Stimulated activated CD4-positive, alpha-beta T cell treated with anti-CD3 and anti-CD28 coated beads, Interleukin-12 subunit alpha, Interleukin-12 subunit beta, amount 100 ng/mL, for 4 hours (primary cell): ENCODE measurements around the gene ROCK2.
A peak's percentile ranks its signal among the peaks of the same experiment; 100 is the strongest.
"Not testable (repeated sequence)": the region's sequence is repeated elsewhere in the genome, so short reads cannot be mapped to it uniquely, and the experiment has no call there.

Source experiments
- DNase-seq: peaks from one replicate; pipeline ENCODE4 v3.0.0-alpha.2; 2020

ROCK2 gene

DNA sequence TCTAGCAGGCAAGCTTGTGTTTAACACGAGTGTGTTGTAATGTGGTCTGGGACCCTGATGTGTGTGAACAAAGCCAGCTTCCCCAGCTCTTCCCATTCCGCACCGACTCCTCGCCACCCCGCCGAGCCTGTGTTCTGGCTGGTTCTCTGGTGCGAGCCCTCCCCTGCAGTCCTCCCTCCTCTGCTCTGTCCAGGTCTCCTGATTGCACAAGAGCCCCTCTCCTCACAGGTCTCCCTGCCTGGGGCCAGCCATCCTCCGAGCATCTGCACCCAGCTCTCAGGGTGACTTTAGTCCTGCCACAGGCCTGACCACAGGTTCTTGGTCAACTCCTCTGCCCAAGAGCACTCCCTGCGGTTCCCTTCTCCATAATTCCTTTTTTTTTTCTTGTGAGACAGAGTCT lies 175.9 kb downstream of the ROCK2 start:
- DNase-seq, result no peak

DNA sequence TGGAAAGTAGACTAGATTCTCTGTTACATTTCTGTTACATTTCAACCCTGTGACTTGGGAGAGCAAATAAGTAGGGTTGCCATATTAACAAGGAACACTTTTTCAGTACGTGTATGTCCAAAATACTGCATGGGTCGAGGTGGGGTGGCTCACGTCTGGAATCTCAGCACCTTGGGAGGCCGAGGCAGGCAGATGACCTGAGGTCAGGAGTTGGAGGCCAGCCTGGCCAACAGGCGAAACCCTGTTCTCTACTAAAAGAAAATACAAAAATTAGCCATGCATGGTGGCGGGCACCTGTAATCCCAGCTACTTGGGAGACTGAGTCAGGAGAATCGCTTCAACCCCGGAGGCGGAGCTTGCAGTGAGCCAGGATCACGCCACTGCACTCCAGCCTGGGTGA lies 178.0 kb downstream of the ROCK2 start:
- no peak for DNase-seq

DNA sequence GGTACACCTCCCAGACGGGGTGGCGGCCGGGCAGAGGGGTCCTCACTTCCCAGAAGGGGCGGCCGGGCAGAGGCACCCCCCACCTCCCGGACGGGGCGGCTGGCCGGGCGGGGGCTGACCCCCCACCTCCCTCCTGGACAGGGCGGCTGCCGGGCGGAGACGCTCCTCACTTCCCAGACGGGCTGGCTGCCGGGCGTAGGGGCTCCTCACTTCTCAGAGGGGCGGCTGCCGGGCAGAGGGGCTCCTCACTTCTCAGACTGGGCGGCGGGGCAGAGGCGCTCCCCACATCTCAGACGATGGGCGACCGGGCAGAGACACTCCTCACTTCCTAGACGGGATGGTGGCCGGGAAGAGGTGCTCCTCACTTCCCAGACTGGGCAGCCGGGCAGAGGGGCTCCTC lies 179.4 kb downstream of the ROCK2 start:
- not testable (repeated sequence) for DNase-seq

DNA sequence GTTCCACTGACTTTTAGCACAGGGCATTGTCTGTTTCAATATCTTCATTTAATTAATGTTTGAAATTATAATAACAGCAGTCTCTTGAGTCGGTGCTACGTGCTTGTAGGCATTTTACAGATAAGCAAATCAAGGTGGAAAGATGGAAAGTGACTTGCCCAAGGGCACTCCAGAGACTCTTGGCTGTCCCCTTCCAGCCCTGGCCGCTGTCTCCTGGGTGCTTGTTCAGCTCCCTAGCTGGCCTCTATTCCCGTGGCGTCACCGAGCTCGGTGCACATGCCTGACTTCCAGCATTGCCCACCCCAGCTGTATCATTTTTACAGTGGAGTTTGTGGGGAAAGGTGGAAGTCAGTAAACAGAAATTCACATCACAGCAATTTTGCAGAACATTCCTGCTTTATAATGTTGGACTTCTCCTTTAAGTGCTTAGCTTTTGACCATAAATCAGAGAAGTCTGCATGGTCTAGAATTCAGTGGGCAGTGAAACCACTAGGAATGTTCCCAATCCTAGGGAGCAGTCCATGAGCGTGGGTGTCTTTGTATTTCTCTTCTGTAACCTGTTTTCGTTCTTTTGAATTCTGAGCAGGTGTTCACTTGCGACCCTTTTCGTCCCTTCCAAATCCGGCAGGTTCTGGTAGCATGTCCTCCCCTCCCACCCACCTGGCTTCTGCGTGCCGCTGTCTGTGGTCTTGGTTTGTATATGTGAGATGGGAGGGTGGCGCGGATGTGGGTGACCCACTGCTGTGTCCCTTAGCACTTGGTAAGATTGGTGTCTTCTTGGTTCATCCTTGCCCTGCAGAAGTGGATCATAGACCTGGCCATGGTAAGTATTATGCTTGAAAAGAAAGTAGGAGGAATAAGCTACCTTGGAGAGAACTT lies 180.8 kb downstream of the ROCK2 start:
- no peak for DNase-seq

DNA sequence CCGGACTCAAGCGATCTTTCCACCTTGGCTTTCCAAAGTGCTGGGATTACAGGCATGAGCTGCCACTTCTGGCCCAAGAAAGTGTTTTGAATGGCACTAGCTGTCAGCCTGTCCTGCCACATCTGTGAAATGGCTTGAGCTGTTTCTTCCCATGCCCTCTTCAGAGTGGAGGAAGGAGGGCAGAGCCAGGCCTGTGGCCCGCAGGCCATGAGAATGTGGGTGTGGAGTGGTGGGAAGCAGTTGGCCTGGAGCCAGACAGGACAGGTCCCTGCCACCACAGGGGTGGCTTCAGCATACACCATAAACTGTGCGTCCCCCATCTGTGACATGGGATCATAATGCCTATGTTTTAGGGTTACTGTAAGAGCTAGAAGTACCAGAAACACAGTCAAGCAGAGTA lies 182.7 kb downstream of the ROCK2 start:
- DNase-seq, result no peak

DNA sequence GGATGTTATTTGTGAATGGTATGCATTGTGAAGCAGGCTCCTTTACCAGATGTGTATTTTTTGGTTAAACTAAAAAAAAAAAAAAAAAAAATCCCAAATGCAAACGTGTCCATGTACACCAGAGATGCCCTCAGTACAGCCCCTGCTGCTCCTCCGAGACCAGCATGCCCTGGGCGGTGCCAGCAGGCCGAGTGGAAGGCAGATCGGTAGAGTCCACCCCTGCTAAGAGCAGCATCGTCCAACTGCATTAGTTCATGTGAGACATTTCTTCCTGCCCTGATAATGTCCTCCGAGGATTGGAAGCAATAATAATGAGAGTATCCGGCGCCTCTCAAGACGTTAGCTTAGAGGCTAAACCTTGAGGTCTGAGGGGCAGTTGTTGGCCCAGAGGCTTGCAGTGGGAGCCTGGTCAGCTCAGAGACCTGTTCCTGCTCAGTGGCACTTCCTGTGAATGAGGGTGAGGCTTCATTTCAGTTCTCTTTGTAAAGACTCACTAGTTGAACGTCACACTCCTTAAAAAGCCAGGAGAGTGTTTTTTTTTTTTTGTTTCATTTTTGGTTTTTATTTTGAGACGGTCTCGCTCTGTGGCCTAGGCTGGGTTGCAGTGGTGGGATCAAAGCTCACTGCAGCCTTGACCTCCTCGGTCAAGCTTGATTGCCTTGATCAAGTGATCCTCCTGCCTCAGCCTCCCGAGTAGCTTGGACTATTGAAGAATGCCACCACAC lies 183.5 kb downstream of the ROCK2 start:
- DNase-seq, result no peak

DNA sequence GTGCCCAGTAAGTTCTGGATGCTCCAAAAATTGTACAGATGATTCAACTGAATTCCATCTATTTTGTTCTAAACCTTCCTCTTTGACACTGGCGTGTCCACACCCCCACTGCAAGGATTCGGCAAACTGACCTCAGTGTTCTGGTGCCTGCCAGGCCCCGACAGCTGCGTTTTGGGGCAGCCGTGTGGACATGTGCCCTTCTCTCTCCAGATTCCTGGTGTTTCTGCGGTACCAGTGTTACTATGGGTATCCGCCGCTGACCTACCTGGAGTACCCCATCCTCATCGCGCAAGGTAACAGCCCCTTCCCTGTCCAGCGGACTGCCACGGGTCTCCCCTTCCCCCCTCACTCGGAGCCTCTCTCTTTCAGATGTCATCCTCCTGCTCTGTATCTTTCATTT lies 184.2 kb downstream of the ROCK2 start:
- DNase-seq, result no peak

DNA sequence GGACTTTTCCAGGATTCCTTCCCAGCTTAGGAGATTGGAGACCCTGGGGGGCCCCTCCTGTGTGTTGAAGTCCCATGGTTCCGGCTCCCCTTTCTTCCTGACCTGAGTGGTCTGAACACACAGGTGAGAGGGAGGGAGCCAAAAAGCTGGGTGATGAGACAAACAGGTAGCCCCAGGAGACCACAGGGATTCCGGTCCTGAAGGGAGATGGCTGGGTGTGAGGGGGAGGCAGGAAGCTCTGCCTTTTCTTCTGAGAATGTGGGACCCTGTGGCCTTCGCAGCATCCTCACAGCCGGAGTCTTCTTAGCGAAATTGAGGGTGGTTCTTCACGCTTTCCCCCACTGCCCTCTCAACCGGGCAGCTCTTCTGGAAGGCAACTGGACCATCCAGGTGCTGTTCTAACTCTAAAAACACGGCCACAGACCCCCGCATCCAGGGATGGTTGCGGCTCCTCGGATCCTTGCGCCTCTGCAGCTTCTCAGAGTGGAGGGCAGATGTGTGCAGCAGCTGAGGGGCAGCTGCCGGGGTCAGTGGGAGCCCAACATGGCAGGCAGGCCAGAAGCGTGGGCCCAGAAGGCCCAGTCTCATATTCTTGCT lies 184.8 kb downstream of the ROCK2 start:
- no peak for DNase-seq

DNA sequence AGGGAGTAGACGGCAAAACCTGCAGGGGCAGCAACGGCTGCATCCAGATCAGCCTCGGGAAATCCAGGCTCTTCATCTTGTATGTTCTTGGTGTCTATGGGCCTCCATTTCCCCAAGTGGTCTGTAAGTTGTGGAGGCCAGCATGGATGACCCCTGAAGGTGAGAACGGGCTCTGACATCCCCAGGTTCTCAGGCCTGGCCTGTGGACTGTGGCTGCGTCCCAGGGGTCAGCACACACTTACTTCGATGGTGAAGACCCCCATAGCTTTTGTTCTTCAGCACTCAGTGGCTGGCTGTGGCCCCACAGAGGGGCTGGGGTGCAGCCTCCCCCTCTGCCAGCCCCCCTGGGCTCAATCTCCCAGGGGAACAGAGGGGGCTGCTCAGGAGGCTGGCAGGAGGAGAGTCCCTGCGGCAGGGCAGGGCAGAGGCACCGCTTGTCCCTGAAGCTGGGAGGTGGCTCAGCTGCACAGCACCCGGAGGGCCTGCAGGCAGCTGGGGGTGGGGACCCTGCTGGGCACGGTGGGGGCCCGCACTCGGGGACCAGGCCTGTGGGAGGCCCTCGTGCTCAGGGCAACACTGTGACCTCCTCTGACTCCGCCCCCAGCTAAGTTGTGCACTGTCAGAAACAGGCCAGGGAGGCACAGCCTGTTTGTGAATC lies 185.4 kb downstream of the ROCK2 start:
- DNase-seq, result no peak

DNA sequence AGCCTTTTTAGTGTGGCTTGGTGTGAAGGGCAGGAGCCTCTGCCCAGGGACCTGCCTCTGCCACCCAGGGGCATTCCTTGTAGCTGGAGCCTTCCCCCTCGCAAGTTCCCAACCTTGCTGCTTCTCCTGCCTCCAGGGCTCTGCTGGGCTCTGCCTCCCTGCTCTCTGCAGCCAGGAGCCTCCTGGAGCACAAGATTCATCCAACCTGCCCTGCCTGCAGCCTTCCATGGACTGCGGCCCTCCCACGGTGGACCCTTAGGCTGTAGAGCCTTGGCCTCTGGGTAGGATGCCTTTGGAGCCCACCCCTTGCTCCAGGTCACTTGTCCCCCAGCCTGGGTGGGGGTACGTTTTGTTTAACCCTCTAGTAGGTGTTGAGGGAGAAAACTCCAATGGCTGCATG lies 186.7 kb downstream of the ROCK2 start:
- DNase-seq, result no peak

DNA sequence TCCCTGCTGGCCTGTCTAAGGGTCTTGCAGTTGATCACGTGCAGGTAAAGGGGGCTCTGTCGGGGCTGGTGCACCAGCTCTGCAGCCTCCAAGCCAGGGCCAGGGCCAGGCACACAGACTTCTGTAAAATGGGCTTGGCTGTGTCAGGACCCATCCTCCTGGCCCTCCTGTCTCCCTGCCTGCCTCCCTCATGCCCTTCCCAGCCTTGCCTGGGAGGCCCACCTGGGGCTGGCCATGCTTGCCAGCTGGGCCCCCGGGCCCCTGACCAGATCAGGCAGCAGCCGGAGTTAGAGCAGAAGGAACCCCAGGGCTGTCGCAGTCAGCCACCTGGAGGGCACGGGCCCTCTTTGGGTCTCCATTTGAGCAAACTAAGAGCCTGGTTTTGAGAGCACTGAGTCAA lies 187.1 kb downstream of the ROCK2 start:
- no peak for DNase-seq

DNA sequence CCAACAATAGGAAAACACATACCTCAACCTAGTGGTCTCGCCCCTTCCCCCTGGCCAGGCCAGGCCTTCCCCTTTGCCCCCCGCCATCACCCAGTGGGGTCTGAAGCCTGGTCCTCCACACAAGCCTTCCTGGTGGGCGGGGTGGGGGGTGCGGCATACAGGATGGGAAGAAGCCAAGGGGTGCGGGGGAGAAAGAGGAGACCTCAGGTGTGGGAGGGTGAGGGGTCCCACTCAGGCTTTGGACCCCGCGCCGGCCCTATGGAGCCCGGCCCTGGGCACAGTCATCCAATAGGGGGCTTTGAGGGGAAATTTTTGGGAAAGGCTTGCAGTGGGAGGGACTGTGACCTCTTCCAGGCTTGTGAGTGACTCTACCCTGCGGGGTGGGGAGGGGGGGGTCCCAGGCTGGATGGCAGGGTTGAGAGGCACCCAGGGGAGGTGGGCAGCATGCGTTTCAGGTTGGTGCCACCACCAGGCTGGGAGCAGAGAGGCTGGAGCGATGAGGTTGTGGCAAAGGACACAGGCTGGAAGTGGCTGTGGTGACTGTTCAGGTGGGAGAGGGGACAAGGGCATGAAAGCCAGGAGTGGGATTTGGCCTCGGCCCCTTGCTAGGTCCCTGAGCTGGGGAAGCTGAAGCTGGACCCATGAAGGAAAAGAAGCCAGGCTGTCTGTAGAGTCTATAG lies 187.9 kb downstream of the ROCK2 start:
- DNase-seq, result no peak

DNA sequence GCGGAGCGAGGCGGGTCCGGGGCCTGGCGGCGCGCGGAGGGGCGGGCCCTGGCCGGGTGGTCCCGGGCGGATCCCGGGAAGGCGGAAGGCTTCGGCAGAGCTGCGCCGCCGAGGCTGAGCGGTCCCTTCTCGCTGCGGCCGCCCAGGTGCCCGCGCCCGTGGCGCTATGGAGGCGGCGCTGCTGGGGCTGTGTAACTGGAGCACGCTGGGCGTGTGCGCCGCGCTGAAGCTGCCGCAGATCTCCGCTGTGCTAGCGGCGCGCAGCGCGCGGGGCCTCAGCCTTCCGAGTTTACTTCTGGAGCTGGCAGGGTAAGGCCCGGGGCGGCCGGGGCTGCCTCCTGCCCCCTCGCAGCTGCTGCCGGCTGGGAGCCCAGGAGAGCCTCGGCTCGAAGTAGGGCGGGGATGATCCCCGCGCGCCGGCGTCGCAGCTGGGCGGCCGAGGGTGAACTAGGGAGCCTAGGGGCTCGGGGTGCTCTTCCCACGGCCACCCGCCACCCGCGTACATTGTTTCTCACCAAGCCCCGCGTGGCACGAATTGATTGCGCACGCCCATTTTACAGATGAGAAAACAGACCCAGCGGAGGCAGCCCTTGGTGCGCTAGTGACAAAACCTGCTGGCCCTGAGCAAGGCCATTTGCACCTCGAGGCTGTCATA lies 188.9 kb downstream of the ROCK2 start, which contains the start of gene SLC66A3:
Gene SLC66A3 (plus strand): TSS at position 87 of the 655 bp plus-strand sequence. CDS start 80 bp downstream, at position 167.
- no peak for DNase-seq

DNA sequence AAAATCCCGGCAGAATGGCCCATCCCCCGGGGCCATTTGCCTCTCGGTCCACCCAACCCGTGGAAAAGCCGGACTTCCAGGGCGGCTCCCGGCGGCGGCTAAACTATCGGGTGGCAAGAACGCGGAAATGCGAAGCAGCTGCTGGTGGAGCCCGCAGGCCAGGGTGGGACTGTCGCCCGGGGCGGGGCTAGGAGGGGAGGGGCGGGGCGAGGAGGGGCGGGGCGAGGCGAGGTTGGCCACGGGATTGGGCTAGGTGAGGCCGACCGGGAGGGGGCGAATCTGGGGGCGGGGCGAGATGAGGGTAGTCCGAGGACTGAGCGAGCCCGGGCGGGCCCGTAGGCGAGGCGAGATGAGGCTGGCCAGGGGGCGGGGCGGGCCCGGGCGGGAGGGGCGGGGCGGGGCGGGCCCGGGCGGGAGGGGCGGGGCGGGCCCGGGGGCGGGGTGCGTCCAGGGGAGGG lies 189.5 kb downstream of the ROCK2 start:
- DNase-seq, result peak; percentile 99

DNA sequence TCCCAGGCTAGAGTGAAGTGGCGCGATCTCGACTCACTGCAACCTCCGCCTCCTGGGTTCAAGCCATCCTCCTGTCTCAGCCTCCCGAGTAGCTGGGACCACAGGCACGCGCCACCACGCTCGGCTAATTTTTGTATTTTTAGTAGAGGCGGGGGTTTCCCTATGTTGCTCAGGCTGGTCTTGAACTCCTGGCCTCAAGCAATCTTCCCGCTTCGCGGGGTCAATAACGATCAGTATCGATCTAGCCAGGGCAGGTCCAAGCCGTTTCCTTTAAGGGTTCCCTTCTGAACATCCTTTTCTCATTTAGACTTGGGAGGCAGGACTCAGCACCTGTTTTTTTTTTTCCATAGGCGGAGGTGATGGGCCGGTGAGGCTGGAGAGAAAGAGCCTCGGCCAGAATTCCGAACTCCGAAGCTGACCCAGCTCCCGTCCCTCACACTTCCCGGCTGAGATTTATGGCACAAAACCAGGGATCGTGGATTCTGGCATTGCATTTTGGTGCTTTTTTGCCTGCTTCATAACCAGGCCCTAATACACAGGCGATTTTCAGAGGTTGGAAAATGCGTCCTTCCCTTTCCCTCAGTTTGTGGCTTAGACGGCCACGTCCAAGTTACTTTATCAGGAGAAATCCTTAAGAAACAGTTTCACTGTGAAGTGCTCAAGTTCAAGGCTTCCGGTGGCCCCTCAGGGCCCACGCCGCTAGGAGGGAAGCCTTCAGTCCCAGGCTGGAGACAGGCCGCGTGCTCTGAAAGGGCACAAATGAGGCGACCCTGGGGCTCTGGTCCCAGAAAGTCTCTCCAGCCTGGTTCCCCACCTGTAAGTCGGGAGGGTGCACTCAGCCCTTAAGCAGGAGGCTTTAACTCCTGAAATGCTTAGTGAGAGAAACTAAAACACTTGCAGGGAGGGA lies 190.2 kb downstream of the ROCK2 start:
- peak; percentile 18 for DNase-seq

DNA sequence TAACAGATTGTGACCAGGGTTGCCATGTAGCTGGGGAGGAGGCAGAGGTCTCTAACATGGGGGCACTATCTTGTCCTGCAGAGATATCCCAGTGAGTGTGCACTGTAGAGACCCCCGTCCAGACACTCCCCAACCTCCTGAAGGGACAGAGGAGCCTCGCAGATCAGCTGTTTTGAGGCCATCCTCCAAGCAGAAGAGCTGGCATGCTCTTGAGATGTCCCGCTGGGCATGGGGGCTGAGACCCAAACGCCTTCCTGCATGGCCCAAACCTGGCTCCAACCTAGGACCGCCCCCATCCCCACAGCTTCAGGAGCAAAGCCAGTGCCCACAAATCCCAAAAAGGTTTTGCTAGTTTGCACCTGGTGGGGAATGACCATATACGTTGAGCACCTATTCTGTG lies 191.8 kb downstream of the ROCK2 start:
- no peak for DNase-seq

DNA sequence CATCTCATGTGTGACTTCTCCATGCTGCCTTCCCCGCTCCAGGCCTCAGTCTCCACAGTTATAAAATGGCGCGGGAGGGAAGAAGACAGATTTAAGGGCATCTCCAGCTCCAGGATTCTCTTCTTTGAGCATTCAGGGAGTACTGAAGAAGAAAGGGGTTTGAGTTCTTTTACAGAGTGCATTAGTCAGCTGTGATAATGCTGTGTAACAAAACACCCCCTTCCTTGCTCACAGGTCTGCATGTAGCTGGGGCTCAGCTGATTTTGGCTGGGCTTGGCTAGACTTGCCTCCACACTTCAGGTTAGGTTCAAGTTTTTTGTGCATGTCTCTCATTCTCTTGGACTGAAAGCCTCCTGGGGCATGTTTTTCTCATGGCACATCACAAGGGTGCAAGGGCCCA lies 197.2 kb downstream of the ROCK2 start:
- DNase-seq, result no peak

DNA sequence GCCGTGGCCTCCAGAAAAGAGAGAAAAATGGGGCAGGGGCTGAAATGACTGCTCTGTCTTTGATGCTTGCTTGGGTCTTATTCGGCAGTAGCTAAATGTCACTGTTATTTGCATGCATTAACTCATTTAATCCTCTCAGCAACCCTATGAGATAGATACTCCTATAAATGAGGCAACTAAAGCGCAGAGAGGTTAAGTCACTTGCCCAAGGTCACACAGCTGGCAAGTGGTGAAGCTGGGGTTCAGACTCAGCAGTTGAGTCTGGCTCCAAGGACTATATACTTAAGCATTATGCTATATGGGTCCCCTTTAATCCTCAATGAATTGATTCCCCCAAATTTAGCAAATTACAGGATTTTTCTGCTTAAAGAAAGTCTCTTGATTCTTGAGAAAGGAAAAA lies 198.4 kb downstream of the ROCK2 start:
- no peak for DNase-seq

DNA sequence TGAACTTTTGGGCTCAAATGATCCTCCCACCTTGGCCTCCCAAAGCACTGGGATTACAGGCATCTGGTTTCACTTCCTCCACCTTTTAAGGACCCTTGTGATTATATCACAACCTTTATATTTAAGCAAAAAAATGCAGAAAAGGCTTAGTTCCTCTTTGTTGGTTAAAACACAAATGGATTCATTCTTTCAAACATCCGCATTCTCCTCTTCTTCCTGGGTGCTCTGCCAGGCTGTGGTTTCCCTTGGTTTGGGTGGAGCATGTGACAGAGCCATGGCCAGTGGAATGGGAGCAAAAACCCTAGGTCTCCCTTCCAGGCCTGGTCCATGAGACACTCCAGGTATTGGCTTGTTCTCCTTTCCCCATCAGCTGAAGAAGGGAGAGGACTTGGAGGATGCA lies 199.1 kb downstream of the ROCK2 start:
- no peak for DNase-seq

DNA sequence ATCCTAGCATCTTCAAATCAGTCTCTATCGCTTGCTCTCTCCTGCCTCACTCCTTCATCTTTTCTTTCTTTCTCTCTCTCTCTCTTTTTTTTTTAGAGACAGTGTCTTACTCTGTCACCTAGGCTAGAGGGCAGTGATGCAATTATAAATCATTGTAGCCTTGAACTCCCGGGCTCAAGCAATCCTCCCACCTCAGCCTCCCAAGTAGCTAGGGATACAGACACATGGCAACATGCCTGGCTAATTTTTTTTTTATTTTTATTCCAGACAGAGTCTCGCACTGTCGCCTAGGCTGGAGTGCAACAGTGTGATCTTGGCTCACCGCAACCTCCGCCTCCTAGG lies 199.7 kb downstream of the ROCK2 start:
- DNase-seq, result no peak
